ENCODE results near the gene P3H2. TPM values are rescaled to one million over a fixed set of nuclear protein-coding genes. Genes with fewer than 3 reads are reported as not detected.
A peak's percentile ranks its signal among the peaks of the same experiment; 100 is the strongest.

Gene P3H2
- total and polyA plus RNA-seq, 2 experiments from 2014 or later, result 4.7 to 14.9 TPM

DNA sequence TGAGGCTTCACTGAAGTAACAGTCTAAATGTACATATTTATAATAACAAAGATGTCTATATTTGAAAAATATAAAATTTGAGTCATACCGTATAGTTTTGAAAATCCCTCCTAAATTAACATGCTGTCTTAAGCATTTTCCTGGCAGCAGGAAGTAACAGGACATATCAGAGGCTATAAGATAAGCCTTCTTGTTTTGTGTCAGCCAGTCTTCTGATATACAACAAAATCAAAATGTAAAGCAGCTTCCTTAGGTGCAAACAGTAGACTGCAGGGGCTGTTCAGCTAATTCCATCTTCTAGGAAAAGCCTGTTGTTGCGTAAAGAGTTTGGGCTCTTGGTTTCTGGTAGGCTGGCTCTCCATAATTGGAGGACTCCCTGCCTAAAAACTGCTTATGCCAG is 56.0 kb downstream of the P3H2 start:
- H3K79me2 ChIP-seq (ENCODE audit: insufficient read depth), result no peaks in the 10 kb centered on the region
- peak overlapping the region; percentile 43 for H3K4me2 ChIP-seq (ENCODE audit: unreplicated experiment)
- H3K9me3 ChIP-seq (ENCODE audit: low read depth), result no peaks in the 10 kb centered on the region
- peaks cover 18% of the 10 kb centered on the region for H3F3A ChIP-seq (ENCODE audit: insufficient read depth)
- TF ChIP-seq EZH2 (IDR thresholded peaks at IDR 0.05; ENCODE audit: insufficient read depth, poor library complexity, severe bottlenecking), result no peak
- TF ChIP-seq EZH2phosphoT487 (IDR thresholded peaks at IDR 0.05; ENCODE audit: insufficient read depth, low read depth), result no peak
- DNase-seq, result no peak
- no peak overlapping the region for H3K9ac ChIP-seq
- H3K4me1 ChIP-seq (ENCODE audit: insufficient read depth), result peaks cover 28% of the 10 kb centered on the region
- H3K27me3 ChIP-seq (replicated peaks; ENCODE audit: insufficient read depth), result no peaks in the 10 kb centered on the region
- H3K27ac ChIP-seq, result peak overlapping the region; percentile 11
- no peaks in the 10 kb centered on the region for H4K20me1 ChIP-seq (ENCODE audit: insufficient read depth)
- H3K36me3 ChIP-seq (ENCODE audit: low read depth), result no peaks in the 10 kb centered on the region
- WGBS, 2 experiments (ENCODE audit: low coverage in 1 of 2, low lambda C conversion rate in 2 of 2, missing lambda C conversion rate in 2 of 2), result 97 to 98% methylated on average over 2 of the region's 2 CpGs
- in situ Hi-C loops (cut with MboI), result no loop called here
- no peak overlapping the region for H3K4me3 ChIP-seq
- no peak overlapping the region for H2AFZ ChIP-seq
- H3K9me2 ChIP-seq (ENCODE audit: insufficient read depth), result no peaks in the 10 kb centered on the region

DNA sequence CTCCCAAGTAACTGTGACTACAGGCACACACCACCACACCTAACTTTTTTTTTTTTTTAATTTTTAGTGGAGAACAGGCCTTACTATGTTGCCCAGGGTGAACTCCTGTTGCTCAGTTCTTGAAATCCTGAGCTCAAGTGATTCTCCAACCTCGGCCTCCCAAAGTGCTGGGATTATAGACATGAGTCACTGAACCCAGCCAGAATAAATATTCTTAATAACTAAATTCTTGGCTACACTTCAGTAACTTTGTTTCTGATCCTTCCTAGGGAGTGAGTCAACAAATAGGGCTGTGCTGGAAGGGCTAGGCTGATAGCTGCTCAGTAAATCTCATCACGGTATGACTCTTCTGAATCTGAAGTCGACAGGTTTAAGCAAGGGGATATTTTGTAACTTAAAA is 56.6 kb downstream of the P3H2 start:
- Histone ChIP-seq H3K9me2 (ENCODE audit: insufficient read depth) (no peaks in the 10 kb centered on the region), H3K36me3 (ENCODE audit: low read depth) (no peaks in the 10 kb centered on the region), H3K4me3 (no peak overlapping the region), H3K4me1 (ENCODE audit: insufficient read depth) (peaks cover 33% of the 10 kb centered on the region), H3K9me3 (ENCODE audit: low read depth) (no peaks in the 10 kb centered on the region), H2AFZ (no peak overlapping the region), H4K20me1 (ENCODE audit: insufficient read depth) (no peaks in the 10 kb centered on the region), H3K79me2 (ENCODE audit: insufficient read depth) (no peaks in the 10 kb centered on the region), H3K9ac (no peak overlapping the region), H3K4me2 (ENCODE audit: unreplicated experiment) (peak overlapping the region; percentile 43), H3K27ac (peak overlapping the region; percentile 53), H3F3A (ENCODE audit: insufficient read depth) (peaks cover 24% of the 10 kb centered on the region), H3K27me3 (replicated peaks; ENCODE audit: insufficient read depth) (no peaks in the 10 kb centered on the region)
- DNase-seq, result peak; percentile 93
- TF ChIP-seq EZH2phosphoT487 (IDR thresholded peaks at IDR 0.05; ENCODE audit: insufficient read depth, low read depth) (no peak), EZH2 (IDR thresholded peaks at IDR 0.05; ENCODE audit: insufficient read depth, poor library complexity, severe bottlenecking) (no peak)
- 0 to 7% methylated on average over 3 of the region's 3 CpGs for WGBS, 2 experiments (ENCODE audit: low coverage in 1 of 2, low lambda C conversion rate in 2 of 2, missing lambda C conversion rate in 2 of 2)
- in situ Hi-C loops (cut with MboI), result no loop called here

DNA sequence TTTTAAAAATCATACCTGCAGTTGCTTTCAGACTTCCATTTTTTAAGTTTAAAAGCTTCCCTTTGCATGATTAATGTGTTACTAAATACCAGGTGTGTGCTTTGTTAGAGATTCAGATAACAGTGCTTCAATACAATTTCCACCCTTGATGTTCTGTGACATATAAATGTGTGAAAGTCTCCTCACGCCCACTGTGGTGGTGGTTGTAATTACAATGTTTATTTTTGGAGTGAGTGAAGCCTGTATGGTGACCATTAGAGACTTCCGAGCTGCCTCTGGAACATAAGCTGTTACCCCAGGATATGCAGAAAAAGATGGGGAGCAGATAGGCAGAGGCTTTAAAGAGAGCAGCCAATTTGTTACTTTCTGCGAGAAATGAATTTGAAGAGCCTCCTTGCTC is 57.2 kb downstream of the P3H2 start:
- Histone ChIP-seq H3K79me2 (ENCODE audit: insufficient read depth) (no peaks in the 10 kb centered on the region), H3K27ac (no peak overlapping the region), H3K36me3 (ENCODE audit: low read depth) (no peaks in the 10 kb centered on the region), H3K4me3 (no peak overlapping the region), H3K4me1 (ENCODE audit: insufficient read depth) (peaks cover 39% of the 10 kb centered on the region), H3K9me3 (ENCODE audit: low read depth) (no peaks in the 10 kb centered on the region), H3K9me2 (ENCODE audit: insufficient read depth) (no peaks in the 10 kb centered on the region), H3K27me3 (replicated peaks; ENCODE audit: insufficient read depth) (no peaks in the 10 kb centered on the region), H3K4me2 (ENCODE audit: unreplicated experiment) (no peak overlapping the region), H2AFZ (no peak overlapping the region), H3K9ac (no peak overlapping the region), H3F3A (ENCODE audit: insufficient read depth) (peaks cover 30% of the 10 kb centered on the region), H4K20me1 (ENCODE audit: insufficient read depth) (no peaks in the 10 kb centered on the region)
- no peak for DNase-seq
- TF ChIP-seq EZH2 (IDR thresholded peaks at IDR 0.05; ENCODE audit: insufficient read depth, poor library complexity, severe bottlenecking) (no peak), EZH2phosphoT487 (IDR thresholded peaks at IDR 0.05; ENCODE audit: insufficient read depth, low read depth) (no peak)
- WGBS, 2 experiments (ENCODE audit: low coverage in 1 of 2, low lambda C conversion rate in 2 of 2, missing lambda C conversion rate in 2 of 2), result 92 to 94% methylated on average over 3 of the region's 3 CpGs
- in situ Hi-C loops (cut with MboI), result no loop called here

DNA sequence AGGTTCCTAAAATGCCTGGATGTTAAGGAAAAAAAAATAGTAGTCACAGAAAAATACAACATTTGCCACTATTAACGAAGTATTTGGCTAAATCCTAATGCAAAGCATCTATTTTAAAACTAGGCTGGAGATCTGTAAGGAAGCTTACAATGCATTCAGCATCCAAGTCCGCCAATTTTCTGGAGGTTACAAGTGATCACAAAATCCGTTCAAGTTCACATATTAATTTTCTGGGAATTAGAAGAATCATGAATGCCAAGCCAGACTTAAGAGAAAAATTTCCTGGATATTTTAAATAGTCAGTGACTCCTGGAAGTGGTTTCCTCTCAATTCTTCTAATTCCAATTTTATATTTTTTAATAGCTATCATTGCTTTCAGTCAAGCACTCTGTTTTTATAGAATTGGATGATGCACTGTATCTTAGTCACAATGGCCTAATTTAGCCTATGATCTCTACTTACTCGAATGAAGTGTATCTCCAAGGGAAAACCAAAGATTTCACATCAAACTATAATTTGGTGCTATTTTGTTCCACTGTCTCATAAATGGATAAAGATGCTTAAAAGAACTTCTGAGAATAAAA is 60.4 kb downstream of the P3H2 start:
- no peaks in the 10 kb centered on the region for H3K9me2 ChIP-seq (ENCODE audit: insufficient read depth)
- H3F3A ChIP-seq (ENCODE audit: insufficient read depth), result peaks cover 31% of the 10 kb centered on the region
- H3K27me3 ChIP-seq (replicated peaks; ENCODE audit: insufficient read depth), result no peaks in the 10 kb centered on the region
- H3K27ac ChIP-seq, result peak overlapping the region; percentile 57; the same call in 1 of the 2 replicates
- no peaks in the 10 kb centered on the region for H3K36me3 ChIP-seq (ENCODE audit: low read depth)
- peaks cover 43% of the 10 kb centered on the region for H3K4me1 ChIP-seq (ENCODE audit: insufficient read depth)
- no peaks in the 10 kb centered on the region for H4K20me1 ChIP-seq (ENCODE audit: insufficient read depth)
- no peak for TF ChIP-seq EZH2phosphoT487 (IDR thresholded peaks at IDR 0.05; ENCODE audit: insufficient read depth, low read depth)
- no peak overlapping the region for H3K4me3 ChIP-seq
- H2AFZ ChIP-seq, result no peak overlapping the region
- H3K9ac ChIP-seq, result no peak overlapping the region
- H3K79me2 ChIP-seq (ENCODE audit: insufficient read depth), result no peaks in the 10 kb centered on the region
- no peaks in the 10 kb centered on the region for H3K9me3 ChIP-seq (ENCODE audit: low read depth)
- H3K4me2 ChIP-seq (ENCODE audit: unreplicated experiment), result no peak overlapping the region
- WGBS, 2 experiments (ENCODE audit: low coverage in 1 of 2, low lambda C conversion rate in 2 of 2, missing lambda C conversion rate in 2 of 2), result 51 to 53% methylated on average over 4 of the region's 4 CpGs
- no peak for DNase-seq
- in situ Hi-C loops (cut with MboI), result no loop called here

DNA sequence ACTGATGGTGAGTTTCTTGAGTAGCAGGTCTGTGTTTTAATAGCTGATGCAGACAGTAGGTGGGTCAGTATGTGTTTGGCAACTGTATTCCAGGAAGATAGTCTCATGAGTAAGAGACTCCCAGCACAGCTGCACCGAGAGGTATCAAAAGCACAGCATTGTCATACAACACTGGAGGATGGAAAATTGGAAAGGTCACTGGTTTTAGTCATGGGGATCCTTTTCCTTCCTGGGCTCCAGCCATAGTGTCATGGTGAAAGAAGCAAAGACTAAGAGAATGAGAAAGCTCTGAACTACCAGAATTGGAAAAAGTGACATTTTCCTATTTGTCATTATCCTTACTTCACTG is 61.5 kb downstream of the P3H2 start:
- no peak for TF ChIP-seq EZH2phosphoT487 (IDR thresholded peaks at IDR 0.05; ENCODE audit: insufficient read depth, low read depth)
- no peak for TF ChIP-seq EZH2 (IDR thresholded peaks at IDR 0.05; ENCODE audit: insufficient read depth, poor library complexity, severe bottlenecking)
- Histone ChIP-seq H3K27me3 (replicated peaks; ENCODE audit: insufficient read depth) (no peaks in the 10 kb centered on the region), H3K4me1 (ENCODE audit: insufficient read depth) (peaks cover 44% of the 10 kb centered on the region), H3K79me2 (ENCODE audit: insufficient read depth) (no peaks in the 10 kb centered on the region), H3K27ac (peak overlapping the region; percentile 57), H2AFZ (peak overlapping the region; percentile 51; the same call in 1 of the 2 replicates), H3F3A (ENCODE audit: insufficient read depth) (peaks cover 22% of the 10 kb centered on the region), H4K20me1 (ENCODE audit: insufficient read depth) (no peaks in the 10 kb centered on the region), H3K9me3 (ENCODE audit: low read depth) (no peaks in the 10 kb centered on the region), H3K36me3 (ENCODE audit: low read depth) (no peaks in the 10 kb centered on the region), H3K4me2 (ENCODE audit: unreplicated experiment) (peak overlapping the region; percentile 16), H3K4me3 (no peak overlapping the region), H3K9me2 (ENCODE audit: insufficient read depth) (no peaks in the 10 kb centered on the region), H3K9ac (no peak overlapping the region)
- in situ Hi-C loops (cut with MboI), result no loop called here
- peak; percentile 81 for DNase-seq
- WGBS, 2 experiments (ENCODE audit: low coverage in 1 of 2, low lambda C conversion rate in 2 of 2, missing lambda C conversion rate in 2 of 2), result 0% methylated on average over 1 of the region's 1 CpG
